Measurements from ENCODE around the gene LHX5.

- TF ChIP-seq CTCF (conservative IDR thresholded peaks at IDR 0.05): no peak
- TF ChIP-seq EZH2 (IDR thresholded peaks at IDR 0.05; ENCODE audit: low read depth): no peak
Observed at GRCh38 chr12:113457185-113457584, 14.5 kb downstream of the LHX5 start.

Data from PC-9 (cell line).